GM23248 (cell line): ENCODE measurements around the gene ACKR1. TPM values are rescaled to one million over a fixed set of nuclear protein-coding genes. Genes with fewer than 3 reads are reported as not detected.

Experiments used
- DNase-seq: peaks from one replicate; pipeline ENCODE4 v3.0.0-alpha.2; 2015
- H2AFZ ChIP-seq: fragments of 200-600 bp; sonication (generic); 2 replicates; pipeline ENCODE4 v1.6.1; 2016; ENCODE audit warnings: antibody characterized with exemption
- H3F3A ChIP-seq: fragments of 200-600 bp; sonication (generic); 2 replicates; pipeline ENCODE4 v1.6.1; 2016; ENCODE audit warnings: mild to moderate bottlenecking, antibody characterized with exemption, mixed run types; ENCODE audit not compliant: insufficient read depth
- H3K27ac ChIP-seq: fragments of 200-600 bp; sonication (generic); 2 replicates; pipeline ENCODE4 v1.5.1; 2016; ENCODE audit warnings: mild to moderate bottlenecking
- H3K27me3 ChIP-seq: fragments of 200-600 bp; sonication (generic); replicated peaks from 2 replicates; pipeline ENCODE4 v1.6.1; 2016; ENCODE audit warnings: mild to moderate bottlenecking; ENCODE audit not compliant: insufficient read depth
- H3K36me3 ChIP-seq: fragments of 200-600 bp; sonication (generic); 2 replicates; pipeline ENCODE4 v1.6.1; 2016; ENCODE audit warnings: low read depth, mild to moderate bottlenecking
- H3K4me1 ChIP-seq: fragments of 200-600 bp; sonication (generic); 2 replicates; pipeline ENCODE4 v1.6.1; 2016; ENCODE audit warnings: mild to moderate bottlenecking; ENCODE audit not compliant: insufficient read depth
- H3K4me2 ChIP-seq: fragments of 200-600 bp; sonication (generic); one replicate; pipeline ENCODE4 v1.6.1; 2016; ENCODE audit warnings: mild to moderate bottlenecking; ENCODE audit not compliant: unreplicated experiment
- H3K4me3 ChIP-seq: fragments of 200-600 bp; sonication (generic); 2 replicates; pipeline ENCODE4 v1.5.1; 2016; ENCODE audit warnings: mild to moderate bottlenecking
- H3K79me2 ChIP-seq: fragments of 200-600 bp; sonication (generic); 2 replicates; pipeline ENCODE4 v1.6.1; 2016; ENCODE audit warnings: mild to moderate bottlenecking; ENCODE audit not compliant: insufficient read depth
- H3K9ac ChIP-seq: fragments of 200-600 bp; sonication (generic); 2 replicates; pipeline ENCODE4 v1.6.1; 2016; ENCODE audit warnings: mild to moderate bottlenecking
- H3K9me2 ChIP-seq: fragments of 200-600 bp; sonication (generic); 2 replicates; pipeline ENCODE4 v1.6.1; 2016; ENCODE audit warnings: mixed run types, mild to moderate bottlenecking, moderate library complexity; ENCODE audit not compliant: insufficient read depth
- H3K9me3 ChIP-seq: fragments of 200-600 bp; sonication (generic); one replicate; pipeline ENCODE4 v1.6.1; 2017; ENCODE audit warnings: low read depth
- H4K20me1 ChIP-seq: fragments of 200-600 bp; sonication (generic); 2 replicates; pipeline ENCODE4 v1.6.0; 2016; ENCODE audit not compliant: insufficient read depth
- EZH2 ChIP-seq: fragments of 200-600 bp; sonication (generic); IDR thresholded peaks from 2 replicates; pipeline ENCODE4 v1.6.1; 2018; ENCODE audit warnings: antibody characterized with exemption, mild to moderate bottlenecking; ENCODE audit not compliant: insufficient read depth, poor library complexity, severe bottlenecking
- EZH2phosphoT487 ChIP-seq: fragments of 200-600 bp; sonication (generic); IDR thresholded peaks from 2 replicates; pipeline ENCODE4 v1.6.1; 2018; ENCODE audit warnings: antibody characterized with exemption, moderate library complexity, mild to moderate bottlenecking, low read depth; ENCODE audit not compliant: insufficient read depth
- WGBS, 2 experiments: methylation state at CpG; one replicate each; pipeline ENCODE4 v1.1.6; 2015 to 2017; ENCODE audit warnings: low lambda C conversion rate in 2 of 2, low coverage in 1 of 2; ENCODE audit errors: missing lambda C conversion rate in 2 of 2; 5-methylcytosine and 5-hydroxymethylcytosine counted together
- in situ Hi-C: fragments of 300-500 bp; cut with MboI; formaldehyde crosslinking; loops from 2 replicates; pipeline ENCODE4 v1.15.0; 2020
- polyA plus RNA-seq: library from polyadenylated mRNA; unstranded; fragments of >200 nt; fragmentation: Nextera tagmentation; extraction: Ambion mirVana; gene quantifications from 2 replicates; pipeline ENCODE4 v1.2.1, GENCODE V29; 2016
- total RNA-seq: library from RNA; depleted of rRNA; stranded (reverse); fragments of >200 nt; shearing (Covaris generic); gene quantifications from 2 replicates; pipeline ENCODE4 v1.2.3, GENCODE V29; 2014

ACKR1 gene
- total and polyA plus RNA-seq, 2 experiments from 2014 or later = not detected

- H2AFZ ChIP-seq = no peak overlapping the region
- H3K9me2 ChIP-seq = no peaks in the 10 kb centered on the region
- peaks cover 29% of the 10 kb centered on the region for H3K27me3 ChIP-seq
- no peaks in the 10 kb centered on the region for H3K9me3 ChIP-seq
- H3F3A ChIP-seq = no peaks in the 10 kb centered on the region
- no peak overlapping the region for H3K27ac ChIP-seq
- TF ChIP-seq EZH2 (no peak), EZH2phosphoT487 (no peak)
- H4K20me1 ChIP-seq = no peaks in the 10 kb centered on the region
- no peak overlapping the region for H3K9ac ChIP-seq
- no peak overlapping the region for H3K4me2 ChIP-seq
- 0 to 4% methylated on average over 6 to 7 of the region's 7 CpGs for WGBS, 2 experiments
- no peak for DNase-seq
- H3K79me2 ChIP-seq = no peaks in the 10 kb centered on the region
- in situ Hi-C loops = no loop called here
- H3K4me1 ChIP-seq = no peaks in the 10 kb centered on the region
- H3K36me3 ChIP-seq = no peaks in the 10 kb centered on the region
- H3K4me3 ChIP-seq = no peak overlapping the region
Observed at GRCh38 chr1:159208175-159208825, 3.6 kb downstream of the ACKR1 start.

GRCh38 chr1:159209061-159209460 lies 4.4 kb downstream of the ACKR1 start:
- in situ Hi-C loops = no loop called here
- Histone ChIP-seq H3K4me3 (no peak overlapping the region), H3K27ac (no peak overlapping the region), H3K27me3 (peaks cover 29% of the 10 kb centered on the region), H3K4me2 (no peak overlapping the region), H3K36me3 (no peaks in the 10 kb centered on the region), H3K9me2 (no peaks in the 10 kb centered on the region), H3K9me3 (no peaks in the 10 kb centered on the region), H3K79me2 (no peaks in the 10 kb centered on the region), H2AFZ (no peak overlapping the region), H4K20me1 (no peaks in the 10 kb centered on the region), H3F3A (no peaks in the 10 kb centered on the region), H3K4me1 (no peaks in the 10 kb centered on the region), H3K9ac (no peak overlapping the region)
- no peak for DNase-seq
- TF ChIP-seq EZH2phosphoT487 = no peak
- TF ChIP-seq EZH2 = no peak
- 38 to 40% methylated on average over 7 of the region's 7 CpGs for WGBS, 2 experiments

- H4K20me1 ChIP-seq = no peaks in the 10 kb centered on the region
- H3K27ac ChIP-seq = no peak overlapping the region
- no peaks in the 10 kb centered on the region for H3K9me2 ChIP-seq
- no peaks in the 10 kb centered on the region for H3K4me1 ChIP-seq
- DNase-seq = peak; percentile 34
- WGBS, 2 experiments = 30 to 32% methylated on average over 11 of the region's 11 CpGs
- no peaks in the 10 kb centered on the region for H3F3A ChIP-seq
- no peaks in the 10 kb centered on the region for H3K36me3 ChIP-seq
- no peak overlapping the region for H2AFZ ChIP-seq
- no peak overlapping the region for H3K4me2 ChIP-seq
- H3K4me3 ChIP-seq = 0 out of 2 replicates have a peak overlapping the region, but pooled peaks have one; percentile 38
- H3K27me3 ChIP-seq = peaks cover 17% of the 10 kb centered on the region
- no peak overlapping the region for H3K9ac ChIP-seq
- H3K79me2 ChIP-seq = no peaks in the 10 kb centered on the region
- TF ChIP-seq EZH2phosphoT487 (no peak), EZH2 (no peak)
- no peaks in the 10 kb centered on the region for H3K9me3 ChIP-seq
- in situ Hi-C loops = no loop called here
Observed at GRCh38 chr1:159211331-159212136, 6.9 kb downstream of the ACKR1 start.

- peaks cover 9% of the 10 kb centered on the region for H3K27me3 ChIP-seq
- no peaks in the 10 kb centered on the region for H3K36me3 ChIP-seq
- H4K20me1 ChIP-seq = no peaks in the 10 kb centered on the region
- H3K4me3 ChIP-seq = no peak overlapping the region
- H2AFZ ChIP-seq = no peak overlapping the region
- no peaks in the 10 kb centered on the region for H3K9me2 ChIP-seq
- H3K4me2 ChIP-seq = no peak overlapping the region
- 37% methylated on average over 4 of the region's 4 CpGs for WGBS, 2 experiments
- no peaks in the 10 kb centered on the region for H3K79me2 ChIP-seq
- TF ChIP-seq EZH2phosphoT487 (no peak), EZH2 (no peak)
- H3K27ac ChIP-seq = no peak overlapping the region
- no peak overlapping the region for H3K9ac ChIP-seq
- no peaks in the 10 kb centered on the region for H3K4me1 ChIP-seq
- no peaks in the 10 kb centered on the region for H3K9me3 ChIP-seq
- no peaks in the 10 kb centered on the region for H3F3A ChIP-seq
- in situ Hi-C loops = no loop called here
- no peak for DNase-seq
Observed at GRCh38 chr1:159212596-159212995, 7.9 kb downstream of the ACKR1 start.
